GM19238 (cell line): Measurements from ENCODE around the gene HOXA5.

Experiments used
- DNase-seq: peaks from one replicate; pipeline ENCODE4 v3.0.0; 2011; ENCODE audit warnings: low spot score; ENCODE audit not compliant: insufficient read length

The HOXA5 gene

GRCh38 chr7:27109466-27110185 lies 33.9 kb downstream of the HOXA5 start:
- no peak for DNase-seq

GRCh38 chr7:27108390-27109127 lies 34.9 kb downstream of the HOXA5 start:
- no peak for DNase-seq

GRCh38 chr7:27107391-27108381 lies 35.8 kb downstream of the HOXA5 start:
- no peak for DNase-seq

GRCh38 chr7:27106901-27107240 lies 36.6 kb downstream of the HOXA5 start:
- DNase-seq, result no peak

- no peak for DNase-seq
Measured at GRCh38 chr7:27106181-27106900, 37.1 kb downstream of the HOXA5 start.

- DNase-seq, result no peak
Measured at GRCh38 chr7:27105301-27106031, 38.0 kb downstream of the HOXA5 start.

- no peak for DNase-seq
Measured at GRCh38 chr7:27104341-27105058, 39.0 kb downstream of the HOXA5 start.

- DNase-seq, result no peak
Measured at GRCh38 chr7:27103489-27104226, 39.8 kb downstream of the HOXA5 start.

GRCh38 chr7:27102581-27103442 lies 40.7 kb downstream of the HOXA5 start, which contains the start of gene HOXA2:
Gene HOXA2, minus strand, starts transcription at chr7:27102683. Its CDS starts 183 bp downstream, at chr7:27102500.
- DNase-seq, result no peak

GRCh38 chr7:27101957-27102580 lies 41.4 kb downstream of the HOXA5 start:
- no peak for DNase-seq

GRCh38 chr7:27101171-27101956 lies 42.1 kb downstream of the HOXA5 start:
- no peak for DNase-seq

GRCh38 chr7:27100694-27101170 lies 42.7 kb downstream of the HOXA5 start:
- no peak for DNase-seq

- DNase-seq, result no peak
Measured at GRCh38 chr7:27099453-27100370, 43.8 kb downstream of the HOXA5 start.

GRCh38 chr7:27098578-27099451 lies 44.7 kb downstream of the HOXA5 start:
- DNase-seq, result no peak
